Activated naive CD4-positive, alpha-beta T cell treated with anti-CD3 and anti-CD28 coated beads for 36 hours (primary cell): Measurements from ENCODE around the gene RUBCNL. TPM values are rescaled to one million over a fixed set of nuclear protein-coding genes. Genes with fewer than 3 reads are reported as not detected.

Experiments
- CTCF ChIA-PET: fragments of 350-600 bp; sonication (Branson Sonifier 250); formaldehyde crosslinking; loops from one replicate; lab custom pipeline; 2021; ENCODE audit warnings: antibody characterized with exemption; lab: Charles Lee
- DNase-seq: peaks from one replicate; pipeline ENCODE4 v3.0.0-alpha.2; 2020
- H3K27ac Mint-ChIP-seq: one replicate; pipeline ENCODE4 v1.8.0; 2021; ENCODE audit warnings: mild to moderate bottlenecking, mixed read lengths
- H3K27me3 Mint-ChIP-seq: one replicate; pipeline ENCODE4 v1.8.0; 2021; ENCODE audit warnings: low read depth, mixed read lengths
- H3K36me3 Mint-ChIP-seq: one replicate; pipeline ENCODE4 v1.8.0; 2021; ENCODE audit warnings: low read depth, mixed read lengths
- H3K4me1 Mint-ChIP-seq: one replicate; pipeline ENCODE4 v1.8.0; 2021; ENCODE audit warnings: low read depth, mixed read lengths
- H3K4me3 Mint-ChIP-seq: one replicate; pipeline ENCODE4 v1.8.0; 2021; ENCODE audit warnings: mild to moderate bottlenecking, moderate library complexity, mixed read lengths
- H3K9me3 Mint-ChIP-seq: one replicate; pipeline ENCODE4 v1.8.0; 2021; ENCODE audit warnings: mixed read lengths
- intact Hi-C: fragments of 100-400 bp; cut with micrococcal nuclease; formaldehyde crosslinking; loops from one replicate; pipeline ENCODE4 v1.15.1; 2023
- total RNA-seq, 2 experiments: library from RNA; stranded (reverse); gene quantifications; one replicate each; pipeline ENCODE4 v1.2.3, GENCODE V29; 2021

The RUBCNL gene
- total RNA-seq, 2 experiments from 2014 or later, result 3.6 to 3.7 TPM

- peaks cover 5% of the 10 kb centered on the region for H3K36me3 Mint-ChIP-seq
- H3K4me3 Mint-ChIP-seq, result no peak overlapping the region
- peaks cover 54% of the 10 kb centered on the region for H3K4me1 Mint-ChIP-seq
- H3K9me3 Mint-ChIP-seq, result peaks cover 2% of the 10 kb centered on the region
- intact Hi-C loops, result no loop called here
- no peaks in the 10 kb centered on the region for H3K27me3 Mint-ChIP-seq
- H3K27ac Mint-ChIP-seq, result no peak overlapping the region
- CTCF ChIA-PET, result interaction anchor here (1.4 kb wide), 1 partner anchor 13 kb away, joined by 5 read pairs; no protein-coding TSS in a partner anchor
- DNase-seq, result no peak
Observed at GRCh38 chr13:46334035-46334822, 52.8 kb downstream of the RUBCNL start.

- CTCF ChIA-PET, result interaction anchor here (0.6 to 1.0 kb wide), 3 partner anchors 11 to 551 kb away, joined by 3 to 5 read pairs (median 3); no protein-coding TSS in a partner anchor
- Mint-ChIP-seq H3K4me3 (no peak overlapping the region), H3K9me3 (peaks cover 2% of the 10 kb centered on the region), H3K36me3 (peaks cover 5% of the 10 kb centered on the region), H3K27me3 (no peaks in the 10 kb centered on the region), H3K27ac (no peak overlapping the region), H3K4me1 (peaks cover 48% of the 10 kb centered on the region)
- intact Hi-C loops, result loop anchor here (1.0 kb wide), 1 partner anchor 9 kb away; no protein-coding TSS in a partner anchor
- no peak for DNase-seq
Observed at GRCh38 chr13:46332772-46333171, 54.3 kb downstream of the RUBCNL start.

GRCh38 chr13:46329624-46330023 is 57.4 kb downstream of the RUBCNL start:
- intact Hi-C loops, result no loop called here
- CTCF ChIA-PET, result no interaction called here
- no peaks in the 10 kb centered on the region for H3K9me3 Mint-ChIP-seq
- no peak for DNase-seq
- peaks cover 48% of the 10 kb centered on the region for H3K4me1 Mint-ChIP-seq
- no peak overlapping the region for H3K4me3 Mint-ChIP-seq
- no peaks in the 10 kb centered on the region for H3K36me3 Mint-ChIP-seq
- no peak overlapping the region for H3K27ac Mint-ChIP-seq
- no peaks in the 10 kb centered on the region for H3K27me3 Mint-ChIP-seq

GRCh38 chr13:46327246-46327645 is 59.8 kb downstream of the RUBCNL start:
- CTCF ChIA-PET, result no interaction called here
- Mint-ChIP-seq H3K27me3 (no peaks in the 10 kb centered on the region), H3K4me3 (no peak overlapping the region), H3K36me3 (no peaks in the 10 kb centered on the region), H3K4me1 (peaks cover 28% of the 10 kb centered on the region), H3K9me3 (no peaks in the 10 kb centered on the region), H3K27ac (no peak overlapping the region)
- DNase-seq, result no peak
- intact Hi-C loops, result no loop called here

- CTCF ChIA-PET, result no interaction called here
- Mint-ChIP-seq H3K27ac (no peak overlapping the region), H3K4me3 (no peak overlapping the region), H3K9me3 (no peaks in the 10 kb centered on the region), H3K36me3 (no peaks in the 10 kb centered on the region), H3K4me1 (peaks cover 25% of the 10 kb centered on the region), H3K27me3 (no peaks in the 10 kb centered on the region)
- no peak for DNase-seq
- intact Hi-C loops, result no loop called here
Observed at GRCh38 chr13:46324976-46325375, 62.1 kb downstream of the RUBCNL start.

GRCh38 chr13:46321494-46322225 is 65.4 kb downstream of the RUBCNL start:
- H3K9me3 Mint-ChIP-seq, result no peaks in the 10 kb centered on the region
- H3K36me3 Mint-ChIP-seq, result peaks cover 1% of the 10 kb centered on the region
- peaks cover 36% of the 10 kb centered on the region for H3K4me1 Mint-ChIP-seq
- peak; percentile 89 for DNase-seq
- H3K4me3 Mint-ChIP-seq, result peak overlapping the region; percentile 81
- intact Hi-C loops, result loop anchor here (1.0 to 2.0 kb wide), 14 partner anchors 20 to 811 kb away; partner anchors contain the start of genes LRRC63, RUBCNL and ZC3H13
- CTCF ChIA-PET, result interaction anchor here (0.6 to 2.5 kb wide), 33 partner anchors 11 to 815 kb away, joined by 3 to 27 read pairs (median 5); partner anchors contain the start of genes LCP1 and RUBCNL
- H3K27me3 Mint-ChIP-seq, result no peaks in the 10 kb centered on the region
- H3K27ac Mint-ChIP-seq, result peak overlapping the region; percentile 93

- Mint-ChIP-seq H3K9me3 (no peaks in the 10 kb centered on the region), H3K4me1 (peaks cover 36% of the 10 kb centered on the region), H3K4me3 (peak overlapping the region; percentile 81), H3K27me3 (no peaks in the 10 kb centered on the region), H3K36me3 (peaks cover 9% of the 10 kb centered on the region), H3K27ac (peak overlapping the region; percentile 93)
- peak; percentile 15 for DNase-seq
- intact Hi-C loops, result loop anchor here (1.0 to 2.0 kb wide), 14 partner anchors 20 to 810 kb away; partner anchors contain the start of genes LRRC63, RUBCNL and ZC3H13
- CTCF ChIA-PET, result interaction anchor here (0.6 to 2.5 kb wide), 31 partner anchors 13 to 808 kb away, joined by 3 to 27 read pairs (median 5); partner anchors contain the start of genes LCP1 and RUBCNL
Observed at GRCh38 chr13:46320821-46321220, 66.2 kb downstream of the RUBCNL start.

GRCh38 chr13:46320406-46320805 is 66.6 kb downstream of the RUBCNL start:
- Mint-ChIP-seq H3K4me1 (peaks cover 40% of the 10 kb centered on the region), H3K9me3 (no peaks in the 10 kb centered on the region), H3K27me3 (no peaks in the 10 kb centered on the region), H3K36me3 (peaks cover 12% of the 10 kb centered on the region), H3K4me3 (peak overlapping the region; percentile 81), H3K27ac (peak overlapping the region; percentile 93)
- CTCF ChIA-PET, result interaction anchor here (1.1 to 2.5 kb wide), 14 partner anchors 13 to 502 kb away, joined by 3 to 27 read pairs (median 5); partner anchors contain the start of genes LCP1 and RUBCNL
- DNase-seq, result peak; percentile 53
- intact Hi-C loops, result loop anchor here (2.0 kb wide), 4 partner anchors 110 to 810 kb away; partner anchors contain the start of gene LRRC63

- DNase-seq, result no peak
- peaks cover 22% of the 10 kb centered on the region for H3K36me3 Mint-ChIP-seq
- H3K9me3 Mint-ChIP-seq, result no peaks in the 10 kb centered on the region
- CTCF ChIA-PET, result interaction anchor here (1.2 to 1.6 kb wide), 2 partner anchors 9 to 28 kb away, joined by 3 to 9 read pairs; no protein-coding TSS in a partner anchor
- intact Hi-C loops, result no loop called here
- no peaks in the 10 kb centered on the region for H3K27me3 Mint-ChIP-seq
- no peak overlapping the region for H3K4me3 Mint-ChIP-seq
- no peak overlapping the region for H3K27ac Mint-ChIP-seq
- peaks cover 50% of the 10 kb centered on the region for H3K4me1 Mint-ChIP-seq
Observed at GRCh38 chr13:46318986-46319385, 68.1 kb downstream of the RUBCNL start.

GRCh38 chr13:46317120-46317519 is 69.9 kb downstream of the RUBCNL start:
- CTCF ChIA-PET, result interaction anchor here (1.1 kb wide), 1 partner anchor 21 kb away, joined by 3 read pairs; no protein-coding TSS in a partner anchor
- DNase-seq, result no peak
- Mint-ChIP-seq H3K9me3 (no peaks in the 10 kb centered on the region), H3K27ac (no peak overlapping the region), H3K36me3 (peaks cover 30% of the 10 kb centered on the region), H3K4me3 (no peak overlapping the region), H3K27me3 (no peaks in the 10 kb centered on the region), H3K4me1 (peaks cover 57% of the 10 kb centered on the region)
- intact Hi-C loops, result no loop called here

GRCh38 chr13:46315491-46316075 is 71.5 kb downstream of the RUBCNL start:
- peak overlapping the region; percentile 0 for H3K27ac Mint-ChIP-seq
- no peak overlapping the region for H3K4me3 Mint-ChIP-seq
- peaks cover 43% of the 10 kb centered on the region for H3K36me3 Mint-ChIP-seq
- intact Hi-C loops, result loop anchor here (1.0 kb wide), 1 partner anchor 19 kb away; no protein-coding TSS in a partner anchor
- no peak for DNase-seq
- H3K9me3 Mint-ChIP-seq, result peaks cover 3% of the 10 kb centered on the region
- H3K4me1 Mint-ChIP-seq, result peaks cover 51% of the 10 kb centered on the region
- H3K27me3 Mint-ChIP-seq, result no peaks in the 10 kb centered on the region
- CTCF ChIA-PET, result no interaction called here
